Activated CD4-positive, alpha-beta T cell treated with anti-CD3 and anti-CD28 coated beads, Interleukin-2, amount 50 U/mL, for 24 hours (primary cell): ENCODE results near the gene PCYT1A.
"Not testable (repeated sequence)": the region's sequence is repeated elsewhere in the genome, so short reads cannot be mapped to it uniquely, and the experiment has no call there.

ENCODE experiments used
- DNase-seq, 2 donors: peaks; one replicate each; pipeline ENCODE4 v3.0.0-alpha.2; 2020; ENCODE audit warnings: low read depth in 1 of 2, low spot score in 1 of 2

Gene PCYT1A

DNA sequence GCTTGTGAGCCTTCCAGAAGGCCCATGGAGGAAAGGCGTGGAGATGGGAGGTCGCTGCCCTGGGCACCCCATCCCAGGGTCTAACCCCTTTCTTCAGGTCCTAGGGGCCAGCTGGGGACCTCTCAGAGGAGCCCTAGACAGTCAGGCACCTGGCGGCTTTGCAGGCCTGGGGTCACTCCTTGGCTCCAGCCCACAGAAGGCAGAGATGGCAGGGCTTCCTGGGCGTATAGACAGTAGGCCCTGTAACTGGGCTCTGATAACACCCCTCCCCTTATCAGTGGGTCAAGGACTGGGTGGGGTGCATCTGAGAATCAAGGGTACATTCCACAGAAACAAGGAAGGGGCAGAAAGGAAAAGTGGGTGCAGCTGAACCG is 93.0 kb downstream of the PCYT1A start:
- DNase-seq, result no peak

DNA sequence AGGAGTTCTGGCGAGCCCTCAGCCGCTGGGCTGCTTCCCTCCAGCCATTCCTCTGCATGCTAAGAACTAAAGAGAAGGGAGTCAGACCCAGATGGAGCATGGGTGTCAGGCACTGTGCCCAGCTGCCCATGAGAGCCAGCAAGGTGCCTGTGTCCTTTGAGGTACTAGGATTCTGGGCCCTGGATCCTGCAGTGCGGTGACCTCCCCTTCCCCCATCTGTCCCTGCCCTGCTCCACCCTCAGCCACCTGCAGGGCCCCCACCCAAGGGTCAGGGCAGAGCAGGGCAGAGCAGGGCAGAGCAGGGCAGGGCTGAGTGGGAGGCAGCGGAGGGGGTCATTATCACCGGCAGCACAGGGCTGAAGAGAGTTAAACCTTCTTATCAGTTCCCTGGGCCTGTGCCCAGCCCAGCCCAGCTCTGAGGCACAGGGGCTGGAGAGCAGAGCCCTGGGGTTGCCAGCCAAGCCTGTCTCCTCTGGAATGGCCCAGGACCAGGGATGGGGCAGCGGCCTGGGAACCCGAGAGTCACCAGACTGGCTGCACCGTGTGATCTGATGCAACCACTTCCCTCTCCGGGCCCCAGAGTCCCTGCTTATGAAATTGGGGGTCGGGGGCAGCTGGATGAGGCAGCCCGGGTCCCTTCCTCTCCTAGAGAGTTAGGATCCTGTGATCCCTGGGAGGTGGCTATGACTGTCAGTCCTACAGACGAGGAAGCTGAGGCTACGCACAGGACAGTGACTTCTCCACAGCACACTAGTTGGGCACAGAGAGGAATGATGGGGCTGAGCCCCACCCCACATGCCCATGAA is 93.6 kb downstream of the PCYT1A start:
- DNase-seq, result no peak

DNA sequence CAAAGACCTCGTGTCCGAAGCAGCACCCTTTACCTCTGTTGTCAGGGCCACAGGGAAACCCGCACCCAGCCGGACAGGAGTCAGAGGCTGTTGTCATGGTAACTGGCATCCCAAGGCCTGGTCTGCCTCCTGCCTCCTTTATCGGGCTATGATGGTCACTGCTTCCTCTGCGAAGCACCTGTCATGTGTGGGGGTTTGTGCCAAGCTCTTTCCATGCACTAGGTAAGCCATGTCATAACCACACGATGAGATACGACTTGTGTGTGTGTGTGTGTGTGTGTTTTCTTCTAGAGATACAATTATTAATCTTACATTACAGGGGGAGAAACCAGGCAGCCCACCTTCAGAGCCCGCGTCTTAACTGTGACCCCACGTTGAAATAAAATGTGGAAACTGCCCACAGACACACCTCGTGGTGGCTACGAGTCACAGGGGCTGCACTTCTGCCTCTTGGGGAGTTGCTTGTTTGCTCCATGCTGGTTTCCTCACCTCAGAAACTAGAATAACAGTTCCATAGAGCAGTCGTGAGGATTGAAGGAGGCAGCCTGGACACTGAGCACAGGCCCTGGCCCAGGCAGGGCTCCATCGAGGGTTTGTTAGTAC is 94.3 kb downstream of the PCYT1A start:
- DNase-seq, result no peak

DNA sequence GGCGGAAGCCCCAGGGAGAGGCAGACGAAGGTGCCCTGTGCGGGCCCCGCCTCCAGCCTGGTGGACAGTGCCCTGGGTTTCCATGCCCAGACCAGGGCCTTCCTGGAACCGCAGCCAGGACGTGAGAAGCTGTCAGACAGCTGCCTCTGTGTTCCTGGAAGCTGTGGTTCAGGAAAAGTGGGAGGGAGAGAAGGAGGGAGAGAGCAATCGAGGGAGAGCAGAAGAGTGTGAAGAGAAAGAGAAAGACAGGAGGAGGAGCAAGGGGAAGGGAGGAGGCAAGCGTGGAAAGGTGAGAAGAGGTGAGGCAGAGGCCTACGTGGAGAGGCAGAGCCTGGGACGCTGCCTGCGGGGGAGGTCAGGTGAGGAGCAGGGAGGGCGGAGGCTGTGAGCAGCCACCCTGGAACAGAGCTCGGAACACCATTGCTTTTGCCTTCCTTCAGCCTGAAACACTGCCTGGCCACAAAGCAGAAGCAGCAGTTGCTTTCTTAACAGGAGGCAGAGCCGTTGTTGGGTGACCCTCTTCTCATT is 94.9 kb downstream of the PCYT1A start:
- DNase-seq, result no peak

DNA sequence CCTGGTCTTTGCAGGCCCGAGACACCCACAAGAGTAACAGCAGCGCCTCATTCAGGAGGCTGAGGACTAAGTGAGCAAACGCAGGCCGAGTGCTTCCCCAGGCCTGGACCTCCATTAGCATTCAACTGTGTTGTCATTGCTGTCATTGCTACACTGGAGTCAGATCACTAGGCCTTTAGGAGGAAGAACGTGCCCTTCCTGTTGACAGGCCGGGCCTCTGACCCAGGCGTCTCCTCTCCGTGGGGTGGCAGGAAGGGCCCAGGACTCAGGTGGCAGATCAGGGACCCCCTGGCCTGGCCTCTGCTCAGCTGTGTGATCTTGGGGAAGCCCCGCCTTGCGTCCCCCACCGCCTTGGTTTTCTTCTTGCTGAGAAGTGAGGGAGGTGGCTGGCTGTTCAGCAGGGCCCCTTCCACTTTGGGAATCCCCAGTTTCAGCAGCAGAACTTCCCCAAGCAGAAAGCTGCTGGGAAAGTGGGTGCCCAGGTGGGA is 95.4 kb downstream of the PCYT1A start:
- DNase-seq, result peak in 1 of 2 donors; percentile 29

DNA sequence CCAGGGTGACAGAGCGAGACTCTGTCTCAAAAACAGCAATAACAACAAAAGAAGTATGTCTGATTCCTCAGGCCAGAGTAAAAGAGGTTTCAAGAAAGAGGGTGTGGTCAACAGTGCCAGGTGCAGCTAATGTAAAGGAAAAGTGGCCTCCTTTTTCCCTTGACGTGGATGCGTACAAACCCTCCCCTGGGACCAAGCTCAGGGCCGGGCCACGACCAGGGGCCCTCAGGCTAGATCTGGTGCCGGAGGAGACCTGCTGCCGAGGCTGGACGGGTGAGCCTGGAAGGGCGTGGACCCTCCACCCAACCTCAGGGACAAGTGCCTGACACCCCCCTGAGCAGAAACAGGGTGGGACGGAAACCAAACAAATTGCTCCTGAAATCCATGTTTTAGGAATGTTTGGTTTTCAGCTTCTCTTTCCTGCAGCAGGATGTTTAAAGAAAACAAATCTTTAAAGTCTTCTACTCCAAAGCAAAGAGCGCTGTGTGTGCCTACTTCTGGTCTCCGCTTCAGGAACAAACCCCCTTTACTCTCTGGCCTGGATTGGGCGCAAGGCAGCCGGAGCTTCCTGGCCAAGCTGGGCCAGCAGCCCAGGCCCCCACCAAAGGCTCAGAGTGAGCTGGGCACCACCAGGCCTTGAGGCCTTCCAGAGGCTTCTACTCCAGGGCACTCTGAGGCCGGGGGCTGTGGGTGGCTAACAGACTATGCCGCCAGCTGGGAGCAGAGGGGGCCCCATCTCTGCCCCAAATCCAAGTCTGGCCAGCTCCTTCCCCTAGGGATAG is 97.8 kb downstream of the PCYT1A start:
- no peak for DNase-seq

DNA sequence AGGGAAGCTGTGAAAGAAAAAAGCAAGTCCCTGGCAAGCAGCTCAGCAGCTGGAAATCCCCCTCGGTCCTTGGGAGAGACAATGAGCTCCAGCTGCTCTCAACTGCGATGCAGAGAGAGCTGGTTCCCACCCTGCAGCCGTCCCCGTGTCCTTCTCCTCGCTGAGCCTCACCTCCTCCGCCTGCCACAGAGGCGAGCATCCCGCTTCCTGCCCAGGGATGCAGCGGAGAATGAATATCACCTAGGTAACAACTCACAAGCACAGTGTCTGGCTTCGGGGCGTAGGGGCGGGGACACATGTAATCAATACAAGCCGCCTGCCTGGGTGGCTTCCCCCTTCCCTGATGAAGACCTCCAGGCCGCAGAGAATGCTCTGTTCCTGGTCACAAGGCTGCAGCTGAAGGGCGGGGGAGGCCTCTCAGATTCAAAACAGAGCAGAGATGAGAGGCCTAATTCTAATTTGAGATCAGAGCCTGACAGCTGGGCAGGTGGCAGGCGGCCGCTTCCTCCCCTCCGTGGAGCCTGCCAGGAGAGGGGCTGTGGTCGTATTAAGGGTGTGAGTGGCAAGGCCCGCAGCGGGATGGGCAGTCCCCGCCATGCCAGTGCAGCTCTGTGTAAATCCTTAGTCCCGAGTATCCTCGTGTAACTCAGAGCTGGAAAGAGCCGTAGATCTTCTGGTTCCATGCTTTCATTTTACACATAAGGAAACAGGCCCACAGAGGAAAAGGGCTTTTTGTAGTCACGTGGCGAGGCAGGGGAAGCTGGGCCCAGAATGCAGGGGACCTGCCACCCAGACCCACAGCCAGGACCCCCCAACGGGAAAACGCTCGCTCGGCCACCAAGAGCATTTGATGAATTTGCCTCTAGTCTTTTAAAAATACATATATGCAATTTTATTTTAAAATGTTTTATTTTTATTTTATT is 100.6 kb downstream of the PCYT1A start:
- no peak for DNase-seq

DNA sequence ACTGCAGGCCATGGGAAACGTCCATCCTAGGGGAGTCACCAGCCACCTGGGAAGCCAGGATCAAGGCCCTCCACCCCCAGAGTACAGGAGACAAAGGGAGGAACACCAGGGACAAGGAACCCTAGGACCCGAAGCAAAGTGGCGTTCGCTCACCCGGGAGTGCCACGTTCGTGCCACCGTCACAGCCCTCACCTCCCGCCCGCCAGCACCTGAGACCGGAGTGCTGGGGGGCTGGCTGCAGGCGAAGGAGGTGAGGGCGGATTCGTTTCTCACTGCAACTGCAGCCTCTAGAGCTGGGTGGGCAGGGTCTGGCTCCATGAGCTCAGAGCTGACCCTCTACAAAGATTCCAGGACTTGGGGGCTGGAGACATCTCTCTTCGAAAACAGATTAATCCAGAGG is 102.6 kb downstream of the PCYT1A start:
- no peak for DNase-seq

DNA sequence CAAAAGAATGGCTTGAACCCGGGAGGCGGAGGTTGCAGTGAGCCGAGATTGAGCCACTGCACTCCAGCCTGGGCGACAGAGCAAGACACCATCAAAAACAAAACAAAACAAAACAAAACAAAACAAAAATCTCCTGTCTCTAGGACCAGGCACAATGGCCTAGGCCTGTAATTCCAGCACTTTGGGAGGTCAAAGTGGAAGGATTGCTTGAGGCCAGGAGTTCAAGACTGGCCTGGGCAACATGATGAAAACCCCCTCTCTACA is 103.4 kb downstream of the PCYT1A start:
- not testable (repeated sequence) for DNase-seq

DNA sequence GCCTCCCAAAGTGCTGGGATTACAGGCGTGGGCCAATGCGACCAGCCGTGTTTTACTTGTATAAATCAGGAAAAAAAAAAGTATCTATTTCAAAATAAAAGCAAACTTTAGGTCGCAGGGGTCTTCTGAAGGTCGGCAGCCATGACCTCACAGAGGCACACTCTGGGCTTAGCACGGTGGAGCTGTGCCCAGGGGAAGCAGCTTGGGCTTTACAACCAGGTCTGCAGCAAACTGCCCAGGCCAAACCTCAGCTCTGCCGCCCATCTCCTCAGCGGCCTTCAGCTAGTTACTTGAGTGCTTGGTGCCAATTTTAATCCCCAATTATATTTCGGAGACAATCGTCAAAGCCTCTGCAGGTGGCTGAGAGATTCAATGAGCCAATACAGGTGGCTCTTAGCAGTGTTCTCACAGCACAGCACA is 106.4 kb downstream of the PCYT1A start:
- no peak for DNase-seq

DNA sequence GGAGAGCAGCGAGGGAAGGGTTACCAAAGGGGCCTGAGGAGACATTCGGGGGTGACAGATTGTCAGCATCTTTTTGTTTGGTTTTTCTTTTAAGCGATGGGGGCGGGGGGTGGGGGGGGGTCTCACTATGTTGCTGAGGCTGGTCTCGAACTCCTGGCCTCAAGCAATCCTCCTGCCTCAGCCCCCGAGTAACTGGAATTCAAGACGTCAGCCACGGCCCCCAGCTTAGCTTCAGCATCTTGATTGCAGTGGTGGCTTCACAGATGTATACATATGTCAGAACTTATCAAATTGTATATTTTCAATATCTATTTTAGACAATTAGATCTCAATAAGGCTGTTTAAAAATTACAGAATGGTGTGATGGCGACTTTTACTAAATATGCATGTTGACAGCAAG is 107.2 kb downstream of the PCYT1A start:
- no peak for DNase-seq
